GM18520 (cell line): ENCODE results near the gene ZNF621.
"Not testable (repeated sequence)": the region's sequence is repeated elsewhere in the genome, so short reads cannot be mapped to it uniquely, and the experiment has no call there.

Experiments used
- ATAC-seq: cut with Tn5 transposase; IDR thresholded peaks from one replicate; pipeline ENCODE4 v1.9.1; 2021; ENCODE audit not compliant: unreplicated experiment

ZNF621 gene

DNA sequence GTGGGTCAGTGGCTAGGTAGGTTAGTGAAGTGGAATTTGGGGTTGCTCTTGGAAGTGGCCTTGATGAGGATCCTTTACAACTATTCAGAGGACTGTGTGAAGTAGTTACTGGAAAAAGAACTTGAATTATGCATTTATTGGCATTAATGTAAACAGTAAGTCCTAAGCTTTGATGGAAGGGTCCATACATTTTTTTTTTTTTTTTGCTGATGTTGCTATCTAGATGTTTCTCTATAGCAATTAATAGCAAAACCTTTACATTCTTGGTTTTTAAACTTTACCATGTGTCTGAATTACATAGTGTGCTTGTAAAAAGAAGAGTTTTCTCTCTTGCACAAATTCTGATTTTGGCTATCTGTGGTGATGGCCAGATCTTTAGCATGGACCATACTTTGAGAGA lies 9.5 kb downstream of the ZNF621 start:
- ATAC-seq: no peak

DNA sequence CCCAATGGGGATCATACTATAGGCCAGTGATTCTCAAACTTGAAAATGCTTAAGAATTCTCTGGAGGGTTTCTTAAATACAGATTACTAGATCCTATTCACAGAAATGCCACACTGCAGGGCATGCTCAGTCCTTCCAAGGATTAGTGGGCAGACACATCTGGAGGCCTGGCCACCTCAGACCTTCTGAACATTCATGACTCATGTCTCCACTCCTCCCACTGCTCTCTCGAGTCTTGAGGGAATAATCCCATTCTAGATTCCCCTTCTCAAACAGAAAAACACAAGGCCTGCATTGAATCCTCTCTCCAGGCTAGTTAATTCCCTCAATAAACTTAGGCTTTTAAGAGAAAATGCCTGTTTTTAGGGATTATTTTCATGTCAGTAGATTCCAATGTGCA lies 22.1 kb downstream of the ZNF621 start:
- ATAC-seq: no peak

DNA sequence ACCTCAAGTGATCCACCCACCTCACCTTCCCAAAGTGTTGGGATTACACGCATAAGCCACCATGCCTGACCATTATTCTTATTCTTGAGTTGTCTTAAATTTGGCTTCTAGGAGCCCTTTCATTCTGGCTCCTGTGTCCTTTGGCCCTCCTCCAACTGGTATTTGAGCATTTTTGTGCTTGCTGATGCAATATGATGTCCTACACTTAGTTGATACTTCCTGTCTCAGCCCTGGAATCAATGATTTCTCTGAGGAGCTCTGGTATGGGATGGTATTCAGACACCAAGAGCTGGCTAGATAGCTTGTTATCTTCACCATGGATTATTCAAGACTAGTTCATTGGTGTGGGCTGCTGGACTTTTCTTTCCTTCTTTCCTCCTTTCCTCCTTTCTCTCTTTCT lies 25.4 kb downstream of the ZNF621 start:
- ATAC-seq: no peak

DNA sequence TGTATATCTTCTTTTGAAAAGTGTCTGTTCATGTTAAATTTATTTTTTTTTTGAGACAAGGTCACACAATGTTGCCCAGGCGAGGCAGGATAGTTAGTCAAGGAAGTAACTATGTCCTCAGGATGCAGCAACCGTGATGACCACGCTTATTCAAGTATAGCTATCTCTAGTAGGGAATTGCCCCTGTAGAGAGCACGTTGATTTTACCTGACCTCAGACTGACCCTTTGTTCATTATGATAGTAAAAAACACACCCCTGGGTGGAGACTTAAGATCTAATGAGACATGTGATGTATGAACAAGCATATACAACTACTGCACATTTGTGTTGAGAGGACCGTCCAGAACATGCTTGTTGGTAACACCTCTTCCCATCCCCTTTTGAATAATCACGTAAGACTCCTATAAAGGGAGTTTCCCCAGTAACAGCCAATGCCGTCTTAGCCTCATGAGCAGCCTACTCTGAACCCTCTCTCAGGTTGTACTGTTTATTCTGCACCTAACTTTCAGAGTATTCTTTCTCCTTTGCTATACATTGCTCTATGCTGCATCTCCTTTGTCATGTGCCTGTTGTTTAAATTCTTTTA lies 32.9 kb downstream of the ZNF621 start:
- no peak for ATAC-seq

DNA sequence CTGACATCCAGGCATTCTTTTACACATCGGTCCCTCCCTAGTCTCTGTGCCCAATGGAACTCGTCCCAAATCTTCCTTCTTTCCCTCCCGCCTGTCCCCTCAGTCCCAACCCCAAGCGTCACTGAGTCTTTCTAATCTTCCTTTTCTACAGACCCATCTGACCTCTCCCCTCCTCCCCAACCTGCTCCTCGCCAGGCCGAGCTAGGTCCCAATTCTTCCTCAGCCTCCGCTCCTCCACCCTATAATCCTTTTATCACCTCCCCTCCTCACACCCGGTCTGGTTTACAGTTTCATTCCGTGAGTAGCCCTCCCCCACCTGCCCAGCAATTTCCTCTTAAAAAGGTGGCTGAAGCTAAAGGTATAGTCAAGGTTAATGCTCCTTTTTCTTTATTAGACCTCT lies 37.7 kb downstream of the ZNF621 start:
- ATAC-seq: not testable (repeated sequence)

DNA sequence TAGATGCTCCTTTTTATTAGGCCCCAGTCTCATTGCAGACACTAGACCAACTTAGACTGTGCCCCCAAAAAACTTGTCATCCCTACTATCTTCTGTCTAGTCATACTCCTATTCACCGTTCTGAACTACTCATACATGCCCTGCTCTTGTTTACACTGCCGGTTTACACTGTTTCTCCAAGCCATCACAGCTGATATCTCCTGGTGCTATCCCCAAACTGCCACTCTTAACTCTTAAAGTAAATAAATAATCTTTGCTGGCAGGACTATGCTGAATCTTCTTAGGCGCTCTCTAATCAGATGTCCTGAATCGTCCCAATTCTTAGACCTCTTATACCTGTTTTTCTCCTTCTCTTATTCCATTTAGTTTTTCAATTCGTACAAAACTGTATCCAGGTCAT lies 40.9 kb downstream of the ZNF621 start:
- ATAC-seq: not testable (repeated sequence)

DNA sequence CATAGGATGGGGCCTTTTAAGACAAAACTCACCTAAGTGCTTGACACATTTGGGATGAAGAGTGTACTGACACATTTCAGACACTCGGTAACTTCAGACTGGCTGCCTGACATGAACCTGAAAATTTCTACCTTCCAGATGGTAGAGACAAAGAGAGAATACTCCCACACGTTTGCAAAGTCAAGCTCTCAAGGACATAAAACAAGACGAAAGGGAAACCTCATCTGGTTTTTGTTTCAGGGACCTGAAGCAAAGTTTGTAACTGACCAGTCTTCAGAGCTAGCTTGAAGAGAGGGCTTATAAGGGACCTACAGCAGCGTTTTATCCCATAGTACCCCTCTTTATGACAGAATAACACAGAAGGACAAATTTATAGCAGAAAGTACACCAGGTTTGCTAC lies 41.9 kb downstream of the ZNF621 start:
- ATAC-seq: no peak

DNA sequence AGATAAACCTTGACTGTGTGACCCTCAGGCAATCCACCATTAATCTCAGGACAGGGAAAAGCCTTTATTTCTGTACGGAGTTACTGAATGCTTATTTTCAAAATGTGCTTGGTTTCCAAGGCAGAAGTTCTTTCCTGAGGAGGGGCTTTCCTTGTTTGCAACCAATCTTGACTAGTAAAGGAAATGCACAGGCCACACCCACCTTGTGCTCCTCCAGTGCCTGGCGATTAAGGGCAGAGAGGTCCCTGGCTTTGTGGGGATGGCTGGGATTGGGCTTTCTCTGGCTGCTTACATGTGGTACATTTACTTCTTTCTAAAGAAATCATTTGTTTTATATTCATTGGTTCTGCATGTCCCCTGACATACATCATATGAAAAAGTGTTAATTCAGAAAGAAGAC lies 47.8 kb downstream of the ZNF621 start:
- ATAC-seq: no peak

DNA sequence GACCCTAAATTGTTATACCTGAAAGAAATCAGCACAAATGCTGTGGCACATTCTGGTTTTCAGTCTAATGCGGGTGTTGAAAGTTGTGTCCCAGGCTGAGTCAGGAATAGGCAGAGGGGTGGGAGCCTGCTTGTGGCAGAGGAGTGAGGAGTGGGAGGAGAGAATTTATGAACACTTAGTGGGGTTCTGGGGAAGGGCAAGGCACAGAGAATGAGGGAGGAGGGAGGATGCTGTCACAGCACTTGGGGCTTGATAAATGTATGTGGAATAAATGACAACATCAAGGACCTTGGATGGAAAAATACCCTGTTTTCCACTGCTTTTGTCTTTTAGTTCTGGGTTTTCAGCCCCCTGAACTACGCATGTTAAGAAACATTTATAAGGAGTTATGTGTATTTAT lies 49.3 kb downstream of the ZNF621 start:
- no peak for ATAC-seq

DNA sequence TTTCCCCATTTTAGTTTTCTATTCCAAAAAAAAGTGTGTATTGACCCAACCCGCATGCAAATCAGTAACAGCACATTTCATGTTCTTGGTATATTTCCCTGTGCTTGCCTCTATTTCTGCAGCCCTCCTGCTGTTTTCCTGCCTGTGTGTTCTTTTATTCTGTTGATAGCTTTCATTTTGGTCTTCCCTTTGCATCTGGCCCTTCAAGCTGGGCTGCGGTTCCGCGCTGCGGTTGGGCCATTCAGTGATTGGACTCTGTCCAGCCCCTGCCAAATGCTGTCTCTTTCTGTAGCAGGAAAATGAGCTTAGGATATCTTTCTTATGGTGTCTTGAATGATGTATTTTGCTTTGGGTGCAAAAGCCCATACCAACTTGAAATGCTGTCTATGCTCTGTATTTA lies 49.9 kb downstream of the ZNF621 start:
- no peak for ATAC-seq

DNA sequence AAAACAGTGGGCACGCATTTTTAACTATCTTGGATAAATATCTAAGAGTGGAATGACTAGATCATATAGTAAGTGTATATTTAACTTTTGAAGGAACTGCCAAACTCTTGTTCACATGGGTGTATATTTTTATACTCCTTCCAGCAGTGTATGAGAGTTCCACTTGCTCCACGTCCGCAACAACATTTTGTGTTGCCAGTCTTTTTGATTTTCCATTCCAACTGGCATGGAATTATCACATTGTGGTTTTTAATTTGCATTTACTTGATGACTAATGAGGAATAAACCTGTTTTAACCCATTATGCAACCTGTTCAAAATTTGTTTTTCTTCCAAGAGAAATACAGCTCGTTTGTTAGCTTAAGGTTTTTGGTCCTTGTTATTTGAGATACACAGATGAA lies 51.6 kb downstream of the ZNF621 start:
- ATAC-seq: no peak

DNA sequence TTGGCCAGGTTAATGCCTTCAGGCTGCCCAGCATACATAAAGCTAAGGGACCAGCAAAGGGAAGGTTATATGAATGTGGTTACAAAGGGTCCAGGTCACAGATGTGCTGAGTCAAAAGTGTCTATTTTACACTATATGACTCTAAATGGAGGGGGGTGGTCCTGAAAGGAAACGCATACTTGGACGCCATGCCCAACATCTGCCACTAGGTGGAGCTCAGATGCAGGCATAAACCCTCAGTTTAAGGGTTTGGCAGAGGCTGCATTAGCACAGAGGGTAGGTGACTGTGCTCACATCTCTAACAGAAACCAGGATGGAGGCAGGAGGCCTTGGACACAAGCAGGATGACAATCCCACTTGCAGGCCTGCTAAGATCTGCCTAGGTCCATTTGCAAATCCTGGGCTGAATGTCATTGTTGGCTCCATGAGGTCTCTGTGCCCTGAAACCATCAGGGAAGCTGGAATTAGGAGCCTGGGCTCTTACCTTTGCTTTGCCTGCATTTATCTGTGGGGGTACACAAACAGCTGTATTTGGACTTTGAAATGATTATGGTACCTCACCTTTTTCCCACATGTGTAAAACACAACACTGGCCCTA lies 55.8 kb downstream of the ZNF621 start:
- no peak for ATAC-seq

DNA sequence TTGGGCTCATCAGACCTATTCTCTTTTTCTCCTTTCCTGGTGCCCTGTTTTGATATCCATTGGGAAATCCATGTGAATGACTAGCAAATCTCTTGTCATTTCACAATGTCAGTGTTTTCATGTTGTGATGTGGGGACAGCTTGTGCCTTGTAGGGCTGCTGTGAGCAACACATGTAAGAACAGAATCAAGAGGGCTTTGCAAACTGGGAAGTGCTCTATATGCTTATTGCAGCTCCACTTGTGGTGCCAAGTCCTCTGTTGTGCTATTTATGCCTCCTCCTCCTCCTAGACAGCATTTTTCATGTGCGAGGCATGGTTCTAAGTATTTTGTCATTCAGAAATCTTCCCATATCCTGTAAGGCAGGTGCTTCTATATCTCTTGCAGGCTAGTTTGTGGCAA lies 56.4 kb downstream of the ZNF621 start:
- no peak for ATAC-seq

DNA sequence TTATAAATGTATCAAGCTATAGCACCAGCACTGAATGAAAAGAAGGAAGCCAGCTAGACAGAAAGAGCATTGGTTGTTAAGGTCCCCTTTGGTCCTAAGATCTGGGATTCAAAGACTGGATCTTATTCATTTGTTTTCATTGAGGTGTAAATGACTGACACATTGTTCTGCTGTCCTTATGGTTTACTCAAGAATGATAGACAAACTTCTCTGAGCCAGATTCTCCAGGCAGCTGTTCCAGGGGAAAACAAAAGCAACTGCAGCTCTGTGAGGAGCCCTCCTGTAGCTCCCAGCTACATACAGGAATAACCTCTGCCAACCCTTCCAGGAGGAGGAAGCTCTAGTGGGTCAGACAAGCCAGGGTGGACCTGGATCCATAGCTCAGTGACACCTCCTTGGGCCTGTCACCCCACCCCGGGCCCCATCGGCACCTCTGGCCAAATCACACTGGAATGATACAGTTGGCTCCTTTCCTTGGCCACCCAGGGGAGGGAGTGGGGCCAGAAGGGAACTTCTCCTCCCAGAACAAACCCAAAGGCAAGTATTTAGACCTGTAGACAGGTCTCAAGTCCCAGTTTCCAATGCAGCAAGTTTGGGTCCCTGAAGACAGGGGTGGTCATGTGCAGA lies 57.8 kb downstream of the ZNF621 start:
- ATAC-seq: no peak

DNA sequence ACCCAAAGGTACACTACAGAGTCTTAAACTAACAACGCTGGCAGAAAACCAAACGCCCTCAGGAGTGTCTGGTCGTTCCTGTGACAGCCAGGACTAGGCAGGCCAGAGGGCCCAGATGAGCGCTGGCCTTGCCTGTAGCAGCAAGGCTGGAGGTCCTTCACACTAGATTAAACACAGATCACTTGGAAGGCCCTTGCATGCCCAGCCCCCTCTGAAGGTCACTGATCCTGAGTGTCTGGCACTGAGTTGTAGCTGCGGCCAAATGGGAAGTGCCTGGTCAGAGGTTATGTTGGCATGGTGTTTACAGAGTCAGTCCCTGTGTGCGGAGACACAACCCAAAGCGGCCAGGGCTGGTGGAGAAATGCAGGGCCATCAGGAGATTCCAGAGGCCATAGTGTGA lies 58.9 kb downstream of the ZNF621 start:
- no peak for ATAC-seq

DNA sequence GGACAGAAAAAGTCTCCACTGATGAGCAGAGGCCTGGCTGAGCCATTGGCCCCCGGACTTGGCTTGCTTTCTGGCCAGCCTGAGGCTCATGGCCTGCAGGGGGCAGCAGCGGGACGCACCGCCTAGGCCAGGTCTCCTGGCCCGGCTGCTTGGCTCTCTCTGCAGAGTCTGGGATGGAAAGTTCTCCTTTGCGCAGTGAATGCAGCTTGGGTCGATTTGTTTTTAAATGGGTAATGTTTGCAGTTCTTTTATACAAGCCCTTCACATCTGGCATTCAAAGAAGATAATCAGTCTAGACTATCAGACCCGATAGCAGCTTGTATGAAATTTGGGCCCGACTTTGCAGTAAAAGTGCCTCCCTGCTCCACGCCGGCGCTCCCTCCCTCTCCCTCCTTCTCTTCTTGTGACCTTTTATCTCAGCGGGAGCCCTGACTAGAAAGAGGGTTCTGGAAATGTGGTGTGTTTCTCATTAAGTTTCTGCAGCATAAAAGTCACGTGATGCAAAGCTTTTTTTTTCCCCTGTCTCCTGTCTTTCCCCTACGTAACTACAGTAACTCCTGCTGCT lies 59.9 kb downstream of the ZNF621 start:
- ATAC-seq: no peak

DNA sequence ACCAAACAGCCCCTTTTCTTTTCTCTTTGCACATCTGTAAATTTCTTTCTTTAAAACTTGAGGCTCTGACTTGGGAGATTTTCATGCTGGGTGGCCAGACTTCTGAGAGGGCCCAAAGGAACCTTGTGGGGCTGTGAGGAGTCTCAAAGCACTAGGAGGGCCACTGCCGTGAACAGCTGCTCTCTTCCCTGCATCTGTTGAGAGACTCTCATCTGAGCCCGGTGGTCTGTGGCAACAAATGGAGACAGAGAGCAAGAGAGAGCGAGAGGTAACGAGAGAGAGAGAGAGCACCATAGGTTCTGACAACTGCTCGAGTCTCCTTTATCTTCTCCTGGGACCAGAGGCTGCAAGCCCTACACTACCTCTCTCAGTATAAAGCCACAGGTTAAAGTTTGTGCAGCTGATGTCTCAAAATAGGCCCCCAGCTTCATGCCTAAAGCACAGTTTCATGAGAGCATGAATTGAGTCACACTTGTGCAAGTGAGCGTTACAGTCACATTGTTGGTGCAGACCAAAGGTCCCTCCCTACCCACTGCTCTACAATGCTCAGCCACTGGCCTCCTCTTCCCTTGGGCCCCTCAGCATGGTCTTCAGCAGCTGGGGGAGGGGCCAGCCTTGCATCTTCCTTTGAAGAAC lies 60.7 kb downstream of the ZNF621 start:
- no peak for ATAC-seq

DNA sequence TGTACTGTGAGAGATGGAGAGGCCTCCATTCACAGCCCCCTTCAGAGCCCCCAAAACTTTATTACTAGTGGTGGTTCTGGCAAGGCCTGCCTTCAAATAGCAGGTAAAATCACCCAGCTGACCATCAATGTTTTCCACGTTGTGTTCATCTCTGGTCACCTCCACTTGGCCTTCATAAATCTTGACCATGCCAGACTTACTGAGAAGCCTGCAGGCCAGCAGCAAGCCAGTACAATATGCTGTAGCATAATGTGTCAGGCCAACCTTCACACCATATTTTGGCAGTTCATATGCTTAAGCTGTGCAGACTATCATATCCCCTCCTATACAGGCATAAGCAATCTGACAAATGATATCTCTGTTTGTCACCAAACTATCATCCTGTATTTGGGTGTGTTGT lies 62.1 kb downstream of the ZNF621 start:
- ATAC-seq: no peak

DNA sequence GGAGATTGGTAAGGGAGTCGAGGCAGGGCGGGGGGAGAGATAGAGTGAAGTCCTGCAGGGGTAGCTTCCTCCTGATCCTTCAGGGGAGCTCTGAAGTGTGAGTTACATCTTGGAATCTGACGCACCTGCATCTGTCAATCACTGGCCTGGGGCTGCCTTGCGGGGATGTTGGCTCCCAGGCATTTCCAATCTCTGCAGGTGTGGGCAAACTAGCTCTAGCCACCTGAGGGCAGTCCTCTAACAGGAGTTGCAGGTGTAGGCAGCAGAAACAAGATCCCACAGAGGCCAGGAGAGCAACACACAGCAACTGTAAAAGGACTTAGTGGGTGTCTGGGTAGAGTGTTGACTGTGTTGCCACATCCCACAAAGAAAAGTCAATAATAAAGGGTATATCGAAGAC lies 63.6 kb downstream of the ZNF621 start:
- ATAC-seq: no peak
